Pancreas (tissue), 10 donors: ENCODE results near the gene RAD54L. TPM values are rescaled to one million over a fixed set of nuclear protein-coding genes. Genes with fewer than 3 reads are reported as not detected.

Experiments
- ATAC-seq, 4 donors: fragments of 200-7000 bp; cut with Tn5 transposase; one replicate each; pipeline versions ENCODE4 v1.8.0 to v1.9.1; 2020; ENCODE audit warnings: mild to moderate bottlenecking in 4 of 4, moderate library complexity in 4 of 4
- DNase-seq, 6 donors: peaks; one replicate each; pipeline ENCODE4 v3.0.0-alpha.2; 2020
- FAIRE-seq: peaks from 2 replicates; lab custom pipeline; 2012; peaks lifted over from hg19 to GRCh38; lab: Jason Lieb, UNC
- H3K27ac ChIP-seq, 4 donors: fragments of 200-600 bp; sonication (generic); 1 replicate in 3 of 4; 2 replicates in 1 of 4; pipeline versions ENCODE4 v1.5.0 to v1.8.0; 2020
- H3K27me3 ChIP-seq, 4 donors: fragments of 200-600 bp; one replicate each; pipeline ENCODE4 v1.8.0; 2021
- H3K36me3 ChIP-seq, 3 donors: fragments of 200-600 bp; sonication (generic) in 1 of 3; one replicate each; pipeline versions ENCODE4 v1.5.0 to v1.8.0; 2020 to 2021
- H3K4me1 ChIP-seq, 3 donors: fragments of 200-600 bp; one replicate each; pipeline ENCODE4 v1.8.0; 2021
- H3K4me3 ChIP-seq, 4 donors: fragments of 200-600 bp; sonication (generic) in 2 of 4; one replicate each; pipeline versions ENCODE4 v1.5.0 to v1.8.0; 2020 to 2021
- H3K9me3 ChIP-seq, 4 donors: fragments of 200-600 bp; one replicate each; pipeline ENCODE4 v1.8.0; 2021
- CTCF ChIP-seq, 4 donors: fragments of 200-600 bp; sonication (generic) in 3 of 4; IDR thresholded peaks; one replicate each; pipeline versions ENCODE4 v1.5.0 to v1.8.0; 2021; ENCODE audit warnings: antibody characterized with exemption in 4 of 4
- WGBS, 2 donors: extraction: QIAGEN DNeasy Blood & Tissue Kit; methylation state at CpG; one replicate each; pipeline ENCODE4 v1.1.7; 2013; 5-methylcytosine and 5-hydroxymethylcytosine counted together
- intact Hi-C, 3 donors: fragments of 100-400 bp; cut with DNase I; formaldehyde crosslinking; loops; one replicate each; pipeline versions ENCODE4 v1.11.1 to v1.14.2; 2022
- polyA plus RNA-seq, 2 donors: library from polyadenylated mRNA; stranded (reverse); fragments of 200-250 nt; gene quantifications; one replicate each; pipeline ENCODE4 v1.2.3, GENCODE V29; 2013
- total RNA-seq, 6 donors: library from RNA; stranded (reverse); fragmentation: NEBNext Ultra II Directional in 4 of 6; extraction: Animal tissue kit (Norgen Biotek cat#: 25700) in 4 of 6; gene quantifications; one replicate each; pipeline versions ENCODE4 v1.2.1 to v1.2.4, GENCODE V29; 2021 to 2023
- donor health status: healthy with polysubstance abuse.
- donor health status: DM: no; HTN: no; CAD: no; lungs with moderate emphysema.
- donor health status: DM: no; HTN: no; CAD: no.
- donor health status: control.
- donor health status: control.
- donor health status: Bipolar disorder and iron deficiency.
- donor health status: DM: yes; HTN: yes; CAD: no.
- donor health status: DM: no; HTN: no; CAD: no.
- donor health status: DM: no; HTN: no; CAD: no.
- donor health status: DM: yes; HTN: yes; CAD: no.

The RAD54L gene
- total and polyA plus RNA-seq, 8 donors: 0.23 to 0.66 (median 0.43) TPM; not detected in 1

- Histone ChIP-seq H3K9me3 (no peaks in the 10 kb centered on the region), H3K27ac (no peak overlapping the region), H3K4me1 (peaks cover 2 to 14% (median 9%) of the 10 kb centered on the region in 3 donors), H3K4me3 (no peak overlapping the region), H3K27me3 (no peaks in the 10 kb centered on the region), H3K36me3 (peaks cover 0 to 13% (median 10%) of the 10 kb centered on the region in 3 donors)
- DNase-seq (no peak), FAIRE-seq (no peak), ATAC-seq (no peak)
- TF ChIP-seq CTCF (IDR thresholded peaks at IDR 0.05): no peak
- intact Hi-C loops: no loop called here
- WGBS, 2 donors: 90 to 94% methylated on average over 8 of the region's 8 CpGs
Observed at GRCh38 chr1:46306159-46306530, 58.6 kb downstream of the RAD54L start.

- intact Hi-C loops: no loop called here
- no peak for ATAC-seq
- FAIRE-seq: no peak
Observed at GRCh38 chr1:46309401-46310159, 62.0 kb downstream of the RAD54L start.

GRCh38 chr1:46310321-46310720 lies 62.8 kb downstream of the RAD54L start:
- no peak for FAIRE-seq
- TF ChIP-seq CTCF (IDR thresholded peaks at IDR 0.05): no peak
- Histone ChIP-seq H3K27ac (no peak overlapping the region), H3K4me3 (no peak overlapping the region), H3K4me1 (peaks cover 0 to 3% (median 0%) of the 10 kb centered on the region in 3 donors), H3K9me3 (no peaks in the 10 kb centered on the region), H3K36me3 (peaks cover 0 to 41% (median 19%) of the 10 kb centered on the region in 3 donors), H3K27me3 (no peaks in the 10 kb centered on the region)
- 98 to 99% methylated on average over 4 of the region's 4 CpGs for WGBS, 2 donors
- DNase-seq: no peak
- ATAC-seq: no peak
- intact Hi-C loops: no loop called here

More at GRCh38 chr1:46309401-46310159, 62.0 kb downstream of the RAD54L start:
- no peak for TF ChIP-seq CTCF (IDR thresholded peaks at IDR 0.05)
- H3K27ac ChIP-seq: no peak overlapping the region
- 89 to 93% methylated on average over 16 of the region's 16 CpGs for WGBS, 2 donors
- peaks cover 0 to 37% (median 19%) of the 10 kb centered on the region in 3 donors for H3K36me3 ChIP-seq
- no peaks in the 10 kb centered on the region for H3K9me3 ChIP-seq
- peaks cover 0 to 9% (median 5%) of the 10 kb centered on the region in 3 donors for H3K4me1 ChIP-seq
- no peaks in the 10 kb centered on the region for H3K27me3 ChIP-seq
- no peak overlapping the region for H3K4me3 ChIP-seq
- no peak for DNase-seq

GRCh38 chr1:46315669-46316403 lies 68.3 kb downstream of the RAD54L start:
- no peak for FAIRE-seq
- no peaks in the 10 kb centered on the region for H3K27me3 ChIP-seq
- intact Hi-C loops: no loop called here
- H3K27ac ChIP-seq: no peak overlapping the region
- H3K36me3 ChIP-seq: peaks cover 0 to 42% (median 9%) of the 10 kb centered on the region in 3 donors
- no peak overlapping the region for H3K4me3 ChIP-seq
- no peak for ATAC-seq
- no peaks in the 10 kb centered on the region for H3K4me1 ChIP-seq
- TF ChIP-seq CTCF (IDR thresholded peaks at IDR 0.05): no peak
- DNase-seq: no peak
- H3K9me3 ChIP-seq: no peaks in the 10 kb centered on the region
- 92 to 93% methylated on average over 3 of the region's 3 CpGs for WGBS, 2 donors
